Stimulated activated CD4-positive, alpha-beta T cell treated with anti-CD3 and anti-CD28 coated beads, Interleukin-12 subunit alpha, Interleukin-12 subunit beta, amount 100 ng/mL, for 4 hours (primary cell): ENCODE data around the gene RBM26.

Source experiments
- DNase-seq: peaks from one replicate; pipeline ENCODE4 v3.0.0-alpha.2; 2020

RBM26 gene

DNA sequence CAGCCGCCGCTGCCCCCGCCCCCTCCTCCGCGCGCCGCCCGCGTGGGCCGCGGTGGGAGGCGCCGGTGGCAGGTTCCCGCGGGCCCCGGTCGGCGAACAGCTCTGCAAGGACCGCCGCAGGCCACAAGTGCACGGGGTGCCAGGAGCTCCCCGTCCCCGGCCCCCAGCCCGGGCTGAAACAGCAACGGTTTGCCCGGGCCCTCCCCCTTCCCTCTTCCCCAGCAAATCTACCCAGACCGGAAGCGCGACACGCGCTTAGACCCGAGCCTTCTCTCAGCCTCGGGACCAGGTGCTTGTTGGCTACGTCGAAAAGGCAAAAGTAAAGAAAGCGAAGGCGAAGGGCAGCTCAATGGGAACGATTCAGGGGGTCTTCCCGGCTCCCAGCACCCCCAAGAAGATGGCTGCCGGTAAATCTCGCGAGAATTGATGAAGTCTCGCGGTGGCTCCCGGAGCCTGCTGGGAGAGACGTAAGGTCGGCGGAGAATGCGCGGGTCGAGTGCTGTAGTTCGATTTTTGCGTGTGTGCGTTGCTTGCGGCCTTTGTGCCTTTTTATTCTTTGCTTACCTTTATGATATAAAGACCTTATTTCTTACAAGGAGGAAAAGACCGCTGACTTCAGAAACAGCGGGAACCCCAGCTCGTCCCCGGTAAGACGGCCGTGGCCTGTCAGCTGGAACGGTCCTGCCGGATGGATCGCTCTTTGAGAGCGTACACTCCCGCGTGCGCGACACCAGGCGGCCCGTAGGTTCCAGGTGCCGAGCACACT lies at the start of gene RBM26:
Gene RBM26 (minus strand): TSS at position 425 of the 766 bp plus-strand sequence. CDS start 481 bp downstream, outside the sequence.
- peak; percentile 90 for DNase-seq

- DNase-seq = no peak
These were observed 49.3 kb upstream of the RBM26 start for GRCh38 chr13:79455331-79455730.

DNA sequence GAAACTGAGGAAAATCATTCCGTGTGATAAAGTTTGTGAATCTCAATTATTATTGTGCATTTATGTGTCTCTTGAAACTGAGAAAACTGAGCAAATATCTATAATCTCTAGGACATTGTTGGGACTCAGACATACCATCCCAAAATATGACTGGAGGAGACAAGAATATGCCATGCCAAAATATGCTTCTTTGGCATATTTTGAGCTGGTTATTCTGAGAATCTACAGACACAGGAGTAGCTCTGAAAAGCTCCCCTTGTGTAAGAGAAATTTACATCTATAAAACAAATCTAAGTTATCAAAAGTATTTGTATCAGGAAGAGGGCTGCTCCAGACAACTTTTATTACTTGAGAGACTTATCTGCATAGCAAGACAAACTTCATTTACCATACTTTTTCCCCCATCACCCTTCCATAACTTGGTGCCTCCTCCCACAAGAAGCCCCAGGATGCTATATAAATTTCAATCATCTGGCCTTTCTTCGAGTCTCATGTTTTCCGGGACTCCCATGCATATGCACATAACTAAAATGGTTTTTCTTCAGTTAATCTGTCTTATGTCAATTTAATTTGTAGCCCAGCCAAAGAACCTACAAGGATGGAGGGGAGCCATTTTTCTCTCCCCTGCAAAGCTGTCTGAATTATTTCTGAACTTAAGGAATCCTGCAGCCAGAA lies 46.3 kb upstream of the RBM26 start:
- no peak for DNase-seq

- peak; percentile 81 for DNase-seq
These were observed 45.5 kb upstream of the RBM26 start for GRCh38 chr13:79451500-79451962.

- DNase-seq = peak; percentile 20
These were observed 44.1 kb upstream of the RBM26 start for GRCh38 chr13:79450110-79450509.

DNA sequence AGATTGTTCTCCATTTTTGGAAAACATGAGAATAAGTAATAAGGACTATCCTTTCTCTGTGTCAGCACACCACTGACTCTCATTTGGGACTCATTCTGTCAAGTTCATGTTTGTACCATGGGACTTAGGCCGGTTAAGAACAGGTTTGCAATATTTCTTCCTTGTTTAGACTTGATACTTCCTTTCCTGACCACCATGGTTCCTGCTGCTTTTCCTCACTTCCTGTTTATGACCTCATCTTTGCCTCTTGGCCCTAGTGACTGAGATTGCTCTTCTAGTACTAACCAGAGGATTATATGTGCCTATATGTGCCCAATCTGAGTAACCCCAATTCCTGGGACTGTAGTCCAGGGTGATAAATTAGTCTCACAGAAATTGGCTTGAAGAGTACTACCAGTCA lies 42.4 kb upstream of the RBM26 start:
- no peak for DNase-seq

DNA sequence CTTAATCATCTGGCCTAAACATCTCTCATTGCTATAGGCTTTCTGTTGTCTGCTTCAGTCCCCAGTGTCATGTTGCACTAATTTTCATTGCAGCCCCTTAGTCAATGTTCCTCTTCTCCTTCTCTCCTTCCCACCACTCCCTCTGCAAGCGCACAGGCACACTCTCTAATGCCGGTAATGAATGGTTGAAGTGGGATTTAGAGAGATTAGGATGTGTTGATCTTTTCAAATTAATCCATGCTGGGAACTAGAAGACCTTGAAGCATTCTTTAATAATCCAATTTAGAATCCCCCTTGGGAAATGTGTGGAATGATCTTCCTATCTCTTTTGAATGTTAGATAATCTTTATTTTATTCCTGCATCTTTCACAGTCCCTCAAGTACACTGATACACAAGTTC lies 41.7 kb upstream of the RBM26 start:
- DNase-seq = no peak

DNA sequence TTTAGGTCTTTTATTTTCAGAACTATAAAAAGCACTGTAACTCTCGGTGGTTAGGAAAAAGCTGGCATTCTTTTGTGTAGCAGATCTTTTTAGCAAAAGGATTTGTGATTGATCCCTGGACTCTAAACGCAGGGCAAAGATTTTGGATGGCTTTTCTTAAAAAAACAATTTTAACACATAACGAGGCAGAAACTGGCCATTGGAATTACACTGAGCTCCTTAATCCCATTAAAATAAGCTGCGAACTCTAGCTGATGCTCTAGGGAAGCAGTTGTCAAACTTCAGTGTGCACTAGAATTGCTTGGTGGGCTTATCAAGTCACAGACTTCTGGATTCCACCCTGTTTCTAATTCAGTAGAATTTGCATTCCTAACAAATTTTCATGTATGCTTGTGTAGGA lies 41.1 kb upstream of the RBM26 start:
- no peak for DNase-seq

- DNase-seq = no peak
These were observed 40.1 kb upstream of the RBM26 start for GRCh38 chr13:79445968-79446645.

DNA sequence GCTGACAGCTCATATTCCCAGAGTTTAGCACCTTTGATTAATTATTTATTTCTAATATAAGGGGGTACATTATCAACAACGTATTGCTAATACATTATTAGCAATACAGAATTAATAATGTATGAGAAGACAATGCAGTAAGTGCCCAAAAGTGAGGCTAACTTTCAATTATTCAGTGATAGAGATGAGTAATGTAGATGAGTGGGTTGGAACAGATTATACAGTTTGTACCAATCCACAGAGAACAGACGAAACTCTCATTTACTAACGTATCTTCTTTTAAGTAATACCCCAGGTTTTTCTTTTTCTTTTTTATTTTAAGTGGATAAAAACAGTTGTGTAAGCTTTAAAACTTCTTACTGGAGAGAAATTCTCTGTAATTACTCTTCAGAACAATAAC lies 36.7 kb upstream of the RBM26 start:
- DNase-seq = no peak

GRCh38 chr13:79442221-79442620 lies 36.2 kb upstream of the RBM26 start:
- no peak for DNase-seq

- no peak for DNase-seq
These were observed 35.0 kb upstream of the RBM26 start for GRCh38 chr13:79440958-79441528.

- no peak for DNase-seq
These were observed 33.2 kb upstream of the RBM26 start for GRCh38 chr13:79439275-79439674.

DNA sequence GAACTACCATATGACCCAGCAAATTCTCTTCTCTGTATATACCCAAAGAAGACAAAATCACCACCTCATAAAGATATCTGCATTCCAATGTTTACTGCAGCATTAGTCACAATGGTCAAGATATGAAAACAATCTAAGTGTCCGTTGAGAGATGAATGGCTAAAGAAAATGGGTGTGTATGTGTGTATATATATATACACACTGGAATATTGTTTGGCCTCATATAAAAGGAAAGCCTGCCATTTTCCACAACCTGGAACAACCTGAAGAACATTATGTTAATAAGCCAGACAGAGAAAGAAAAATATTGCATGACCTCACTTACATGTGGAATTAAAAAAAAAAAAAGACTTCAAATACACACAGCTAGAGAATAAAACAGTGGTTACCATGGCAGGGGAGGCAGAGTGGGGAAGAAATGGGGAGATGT lies 29.5 kb upstream of the RBM26 start:
- no peak for DNase-seq

DNA sequence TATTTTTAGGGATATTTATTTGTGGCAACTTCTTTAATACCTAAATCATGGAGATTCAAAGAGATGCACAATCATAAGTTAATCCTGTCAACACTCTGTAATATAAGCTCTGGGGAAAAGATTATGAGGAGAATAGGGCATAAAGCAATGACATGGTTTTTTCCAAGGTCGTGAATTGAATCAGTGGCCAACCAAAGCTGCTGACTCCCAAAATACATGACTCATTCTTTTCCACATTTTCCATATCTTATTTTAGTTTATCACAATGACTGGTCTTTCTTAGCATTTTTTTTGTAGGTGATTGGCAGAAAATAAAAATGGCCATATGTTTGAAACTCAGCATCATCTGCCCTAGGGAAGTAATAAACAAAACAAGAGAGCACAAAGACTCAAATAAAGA lies 28.5 kb upstream of the RBM26 start:
- no peak for DNase-seq

DNA sequence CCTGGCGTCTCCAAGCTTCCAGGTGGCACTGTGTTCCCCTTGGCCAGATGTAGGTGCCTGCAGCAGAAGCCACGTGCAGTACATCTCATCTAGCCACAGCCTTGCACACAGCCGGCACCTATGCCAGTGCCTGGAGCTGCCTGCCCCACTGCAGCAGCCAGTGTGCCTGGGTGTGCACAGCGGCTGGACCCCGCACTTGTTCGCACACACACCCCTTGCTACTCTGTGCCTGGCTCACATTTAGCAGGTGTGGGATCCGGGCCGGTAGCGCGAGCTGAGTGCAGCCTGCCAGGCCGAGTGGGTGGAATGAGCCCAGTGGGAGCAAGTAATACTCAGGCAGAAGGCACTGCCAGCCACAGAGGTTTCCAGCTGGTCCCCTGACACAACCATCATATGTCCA lies 26.9 kb upstream of the RBM26 start:
- DNase-seq = no peak

GRCh38 chr13:79432086-79432485 lies 26.0 kb upstream of the RBM26 start:
- no peak for DNase-seq

GRCh38 chr13:79429309-79429708 lies 23.3 kb upstream of the RBM26 start:
- DNase-seq = no peak

GRCh38 chr13:79427883-79428282 lies 21.8 kb upstream of the RBM26 start:
- no peak for DNase-seq

DNA sequence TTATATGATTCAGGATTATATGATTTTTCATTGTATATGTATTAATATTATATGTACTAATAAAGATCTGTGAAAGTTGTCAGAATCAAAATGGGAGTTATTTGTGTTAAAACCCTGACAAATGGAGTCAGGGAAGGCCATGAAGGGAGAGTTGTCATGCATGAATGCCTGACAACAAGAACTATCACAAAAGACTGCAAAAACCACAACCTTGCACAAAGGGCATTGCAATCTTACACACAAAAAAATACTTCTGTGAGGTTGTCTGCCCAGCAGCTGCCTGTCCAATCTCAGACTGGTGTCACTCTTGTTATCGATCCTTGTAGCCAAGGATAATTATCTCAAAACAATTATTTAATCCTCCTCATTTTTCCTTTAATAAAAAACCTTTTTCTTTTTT lies 21.2 kb upstream of the RBM26 start:
- no peak for DNase-seq

DNA sequence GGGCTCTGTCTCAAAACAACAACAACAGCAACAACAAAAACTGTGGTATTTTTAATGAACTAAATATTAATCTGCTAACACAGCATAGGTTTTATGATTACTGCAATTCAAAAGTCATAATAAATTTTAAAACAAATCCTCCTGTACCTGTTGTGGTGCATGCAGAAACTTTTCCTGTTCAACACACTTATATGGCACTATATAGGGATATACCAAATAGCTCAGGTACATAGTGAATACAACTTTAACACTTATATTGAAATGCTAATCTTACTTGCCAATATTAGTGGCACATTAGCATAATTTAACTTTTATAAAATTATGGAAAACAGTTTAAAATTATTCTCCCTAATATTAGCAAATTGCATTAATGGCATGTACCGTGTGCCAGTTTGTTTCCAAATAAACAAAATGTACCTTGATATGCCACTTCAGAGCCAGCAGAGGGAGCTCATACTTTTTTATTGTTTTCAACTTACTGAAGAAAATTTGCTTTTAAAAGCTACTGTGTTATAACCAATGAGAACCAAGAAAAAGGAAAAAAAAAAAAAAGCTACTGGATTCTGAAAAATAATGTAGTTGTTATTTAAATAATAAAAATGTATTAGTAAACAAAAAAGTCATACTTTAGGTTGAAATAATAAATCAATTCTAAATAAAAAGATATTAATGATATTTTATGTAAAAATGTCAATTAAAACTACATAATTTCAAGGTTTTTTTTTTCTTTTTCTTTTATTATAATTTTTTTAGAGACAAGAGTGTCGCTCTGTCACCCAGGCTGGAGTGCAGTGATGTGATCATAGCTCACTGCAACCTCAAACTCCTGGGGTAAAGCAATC lies 18.0 kb upstream of the RBM26 start:
- no peak for DNase-seq

GRCh38 chr13:79423340-79423739 lies 17.3 kb upstream of the RBM26 start:
- no peak for DNase-seq

- no peak for DNase-seq
These were observed 13.3 kb upstream of the RBM26 start for GRCh38 chr13:79419365-79419764.
